ENCODE results near the gene HMG20A.

Gene HMG20A

GRCh38 chr15:77479015-77479414 lies 58.3 kb downstream of the HMG20A start:
- no peak for DNase-seq

- no peak for DNase-seq
These were observed 60.4 kb downstream of the HMG20A start for GRCh38 chr15:77480859-77481633.

- no peak for DNase-seq
These were observed 61.0 kb downstream of the HMG20A start for GRCh38 chr15:77481670-77482069.

- no peak for DNase-seq
These were observed 61.9 kb downstream of the HMG20A start for GRCh38 chr15:77482570-77482969.

- DNase-seq, result no peak
These were observed 62.9 kb downstream of the HMG20A start for GRCh38 chr15:77483425-77484140.

GRCh38 chr15:77484994-77485393 lies 64.3 kb downstream of the HMG20A start:
- DNase-seq, result no peak

- no peak for DNase-seq
These were observed 66.1 kb downstream of the HMG20A start for GRCh38 chr15:77486542-77487468.

- no peak for DNase-seq
These were observed 66.8 kb downstream of the HMG20A start for GRCh38 chr15:77487469-77487842.

GRCh38 chr15:77487888-77488287 lies 67.2 kb downstream of the HMG20A start:
- DNase-seq, result no peak

GRCh38 chr15:77489647-77490046 lies 69.0 kb downstream of the HMG20A start:
- DNase-seq, result no peak

- DNase-seq, result no peak
These were observed 72.7 kb downstream of the HMG20A start for GRCh38 chr15:77493324-77493907.

GRCh38 chr15:77494073-77494867 lies 73.6 kb downstream of the HMG20A start:
- no peak for DNase-seq

GRCh38 chr15:77494964-77495363 lies 74.3 kb downstream of the HMG20A start:
- DNase-seq, result no peak

- DNase-seq, result no peak
These were observed 75.3 kb downstream of the HMG20A start for GRCh38 chr15:77495838-77496596.

GRCh38 chr15:77496715-77497109 lies 76.0 kb downstream of the HMG20A start:
- DNase-seq, result peak; percentile 67

GRCh38 chr15:77497110-77497737 lies 76.5 kb downstream of the HMG20A start:
- DNase-seq, result no peak

GRCh38 chr15:77497942-77498361 lies 77.3 kb downstream of the HMG20A start:
- DNase-seq, result no peak

GRCh38 chr15:77499087-77499760 lies 78.5 kb downstream of the HMG20A start:
- no peak for DNase-seq

GRCh38 chr15:77500989-77501388 lies 80.3 kb downstream of the HMG20A start:
- DNase-seq, result no peak

Measured in CD4-positive, alpha-beta T cell treated with Interferon gamma for 1 hour (primary cell).